Subcutaneous abdominal adipose tissue (tissue), 5 donors: Measurements from ENCODE around the gene PNPLA1.

Experiments
- H3K27ac ChIP-seq: one replicate; pipeline ENCODE4 v1.7.0; 2013; ENCODE audit warnings: low read depth, mild to moderate bottlenecking, inconsistent platforms, low read length, moderate library complexity
- H3K27me3 ChIP-seq, 5 donors: one replicate each; pipeline ENCODE4 v1.7.0; 2013; ENCODE audit warnings: low read length in 5 of 5, inconsistent platforms in 1 of 5; ENCODE audit not compliant: control insufficient read depth in 5 of 5, insufficient read depth in 4 of 5
- H3K36me3 ChIP-seq, 5 donors: one replicate each; pipeline ENCODE4 v1.7.0; 2013; ENCODE audit warnings: low read length in 5 of 5; ENCODE audit not compliant: control insufficient read depth in 5 of 5, insufficient read depth in 5 of 5
- H3K4me1 ChIP-seq, 5 donors: one replicate each; pipeline ENCODE4 v1.7.0; 2013; ENCODE audit warnings: low read length in 5 of 5, mild to moderate bottlenecking in 3 of 5, moderate library complexity in 1 of 5; ENCODE audit not compliant: control insufficient read depth in 5 of 5, insufficient read depth in 5 of 5
- H3K4me3 ChIP-seq, 5 donors: one replicate each; pipeline ENCODE4 v1.7.0; 2013; ENCODE audit warnings: low read length in 5 of 5, low read depth in 1 of 5
- H3K9ac ChIP-seq, 5 donors: one replicate each; pipeline ENCODE4 v1.7.0; 2013; ENCODE audit warnings: low read length in 5 of 5, mild to moderate bottlenecking in 4 of 5, moderate library complexity in 3 of 5
- H3K9me3 ChIP-seq, 5 donors: one replicate each; pipeline ENCODE4 v1.7.0; 2013; ENCODE audit warnings: low read length in 5 of 5; ENCODE audit not compliant: control insufficient read depth in 5 of 5
- donor health status: healthy.
- donor health status: healthy.
- donor health status: healthy.
- donor health status: healthy.
- donor health status: healthy.

Gene PNPLA1

DNA sequence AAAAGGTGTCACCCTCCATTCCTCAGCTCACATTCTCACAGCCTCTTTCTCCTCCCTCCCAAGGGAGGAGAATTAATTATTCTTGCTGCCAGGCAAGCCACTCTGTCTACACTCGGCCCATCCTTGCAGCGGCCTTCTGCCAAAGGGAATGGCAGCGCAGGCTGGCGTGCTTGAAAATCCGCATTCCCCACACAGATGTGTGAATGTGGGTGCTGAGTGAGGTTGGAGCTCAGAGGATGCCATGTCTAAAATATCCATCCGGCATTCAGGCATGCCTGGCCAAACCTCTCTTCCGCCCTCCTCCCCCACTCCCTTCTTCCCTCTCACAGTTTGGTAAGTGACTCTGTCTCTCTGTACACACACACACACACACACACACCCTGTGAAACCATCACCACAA, 27.7 kb downstream of the PNPLA1 start:
- no peak overlapping the region for H3K9ac ChIP-seq
- H3K4me1 ChIP-seq = peaks cover 0 to 9% (median 8%) of the 10 kb centered on the region in 5 donors
- H3K27ac ChIP-seq = no peak overlapping the region
- H3K27me3 ChIP-seq = peaks cover 0 to 15% (median 6%) of the 10 kb centered on the region in 5 donors
- H3K36me3 ChIP-seq = no peaks in the 10 kb centered on the region
- no peak overlapping the region for H3K4me3 ChIP-seq
- H3K9me3 ChIP-seq = no peaks in the 10 kb centered on the region

DNA sequence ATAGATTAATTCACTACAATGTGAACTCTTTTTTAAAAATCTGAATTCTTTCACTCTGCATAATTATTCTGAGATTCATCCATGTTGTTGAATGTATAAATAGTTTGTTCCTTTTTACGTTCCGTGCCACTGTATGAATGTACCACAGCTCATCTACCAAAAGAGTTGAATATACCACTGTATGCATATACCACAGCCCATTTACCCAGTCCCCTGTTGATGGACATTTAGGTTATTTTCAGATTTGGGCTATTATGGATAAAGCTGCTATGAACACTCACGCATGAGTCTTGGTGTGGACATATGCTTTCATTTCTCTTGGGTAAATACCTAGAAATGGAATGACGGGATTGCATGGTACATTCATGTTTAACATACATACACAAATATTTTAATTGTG, 28.2 kb downstream of the PNPLA1 start:
- no peak overlapping the region for H3K4me3 ChIP-seq
- no peaks in the 10 kb centered on the region for H3K9me3 ChIP-seq
- no peak overlapping the region for H3K9ac ChIP-seq
- H3K4me1 ChIP-seq = peaks cover 0 to 12% (median 8%) of the 10 kb centered on the region in 5 donors
- H3K27me3 ChIP-seq = peaks cover 0 to 15% (median 6%) of the 10 kb centered on the region in 5 donors
- no peaks in the 10 kb centered on the region for H3K36me3 ChIP-seq
- no peak overlapping the region for H3K27ac ChIP-seq

DNA sequence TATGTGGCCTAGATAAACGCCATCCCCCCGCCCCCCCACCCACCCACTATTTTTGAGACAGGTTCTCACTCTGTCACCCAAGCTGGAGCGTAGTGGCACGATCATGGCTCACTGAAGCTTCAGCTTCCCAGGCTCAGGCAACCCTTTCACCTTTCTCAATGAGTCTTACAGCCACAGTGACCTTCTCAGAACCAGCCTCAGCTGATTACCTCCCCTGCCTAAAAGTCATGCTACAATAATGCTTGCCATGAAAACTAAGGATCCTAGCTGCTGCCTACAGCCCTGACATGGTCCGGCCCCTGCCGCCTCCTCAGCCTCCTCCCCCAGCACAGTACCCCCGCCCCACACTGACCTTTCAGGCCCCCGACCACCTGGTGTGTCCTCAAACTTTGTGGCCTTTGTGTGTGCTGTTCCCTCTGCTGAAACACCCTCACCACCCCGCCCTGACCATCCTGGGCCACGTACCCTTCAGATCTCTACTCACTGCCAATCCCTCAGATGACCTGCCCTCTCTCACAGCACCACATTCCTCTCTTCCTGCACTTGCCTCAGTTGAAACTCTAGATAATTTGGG, 31.3 kb downstream of the PNPLA1 start:
- H3K27me3 ChIP-seq = peaks cover 0 to 16% (median 7%) of the 10 kb centered on the region in 5 donors
- peaks cover 0 to 12% (median 8%) of the 10 kb centered on the region in 5 donors for H3K4me1 ChIP-seq
- no peaks in the 10 kb centered on the region for H3K9me3 ChIP-seq
- no peaks in the 10 kb centered on the region for H3K36me3 ChIP-seq
- no peak overlapping the region for H3K9ac ChIP-seq
- H3K27ac ChIP-seq = no peak overlapping the region
- no peak overlapping the region for H3K4me3 ChIP-seq

DNA sequence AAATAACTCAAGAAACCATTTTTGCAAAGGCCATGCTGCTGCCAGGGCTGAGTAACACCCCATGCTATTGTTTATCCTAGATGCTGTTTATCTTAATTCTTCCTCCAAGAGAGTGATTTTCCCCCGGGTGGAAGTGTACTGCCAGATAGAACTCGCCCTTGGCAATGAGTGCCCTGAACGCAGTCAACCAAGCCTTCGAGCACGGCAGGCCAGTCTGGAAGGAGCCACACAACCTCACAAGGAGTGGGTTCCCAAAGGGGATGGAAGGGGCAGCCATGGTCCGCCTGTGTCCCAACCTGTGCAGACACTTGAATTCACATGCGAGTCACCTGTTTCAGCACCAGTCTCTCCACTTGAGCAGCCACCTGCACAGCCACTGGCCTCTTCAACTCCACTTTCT, 31.9 kb downstream of the PNPLA1 start:
- Histone ChIP-seq H3K36me3 (no peaks in the 10 kb centered on the region), H3K9ac (no peak overlapping the region), H3K4me3 (no peak overlapping the region), H3K27me3 (peaks cover 0 to 21% (median 10%) of the 10 kb centered on the region in 5 donors), H3K4me1 (peaks cover 0 to 12% (median 7%) of the 10 kb centered on the region in 5 donors), H3K9me3 (no peaks in the 10 kb centered on the region), H3K27ac (no peak overlapping the region)

DNA sequence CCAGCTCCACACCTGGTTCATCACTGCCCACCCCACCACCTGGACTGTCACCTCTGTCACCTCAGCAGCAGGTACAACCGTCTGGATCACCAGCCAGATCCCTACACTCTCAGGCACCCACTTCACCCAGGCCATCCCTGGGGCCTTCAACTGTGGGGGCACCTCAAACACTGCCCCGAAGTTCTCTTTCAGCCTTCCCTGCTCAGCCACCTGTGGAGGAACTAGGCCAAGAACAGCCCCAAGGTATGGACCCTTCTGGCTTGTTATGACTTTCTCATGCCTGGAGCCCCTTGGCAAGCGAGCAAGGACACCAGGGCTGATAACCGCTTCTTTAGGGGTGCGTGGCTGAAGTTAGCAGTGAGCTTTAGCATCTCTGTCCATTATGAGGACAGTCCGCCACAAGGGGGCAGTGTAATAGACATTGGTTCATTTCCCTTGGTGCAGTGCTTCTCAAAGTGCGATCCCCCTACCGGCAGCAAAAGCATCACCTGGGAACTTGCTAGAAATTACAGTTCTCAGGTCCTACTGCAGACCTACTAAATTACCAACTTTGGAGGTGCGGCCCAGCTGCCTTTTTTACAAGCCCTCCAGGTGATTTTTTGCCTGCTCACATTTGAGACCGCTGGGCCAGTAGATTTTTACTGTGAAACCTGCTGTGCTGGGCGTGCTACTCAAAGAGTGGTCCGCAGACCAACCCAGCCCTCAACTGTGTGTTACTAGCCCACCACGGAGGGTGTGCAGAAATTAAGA, 32.5 kb downstream of the PNPLA1 start:
- Histone ChIP-seq H3K4me1 (peaks cover 0 to 8% (median 5%) of the 10 kb centered on the region in 5 donors), H3K27ac (no peak overlapping the region), H3K27me3 (peaks cover 0 to 21% (median 10%) of the 10 kb centered on the region in 5 donors), H3K4me3 (no peak overlapping the region), H3K9ac (no peak overlapping the region), H3K9me3 (no peaks in the 10 kb centered on the region), H3K36me3 (no peaks in the 10 kb centered on the region)

DNA sequence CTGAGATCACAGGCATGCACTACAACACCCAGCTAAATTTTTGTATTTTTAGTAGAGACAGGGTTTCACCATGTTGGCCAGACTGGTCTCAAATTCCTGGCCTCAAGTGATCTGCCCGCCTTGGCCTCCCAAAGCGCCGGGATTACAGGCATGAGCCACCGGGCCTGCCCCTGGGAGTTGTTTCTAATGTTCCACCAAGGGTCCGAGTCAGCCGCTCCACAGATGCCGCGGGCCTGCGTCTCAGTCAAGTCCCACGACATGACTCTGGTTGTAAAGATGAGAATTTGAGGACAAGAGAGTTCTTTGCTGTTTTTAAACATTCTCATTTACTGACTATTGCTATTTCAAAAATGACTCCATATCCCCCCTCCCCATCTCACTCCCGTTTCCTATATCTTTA, 36.0 kb downstream of the PNPLA1 start:
- peaks cover 0 to 5% (median 0%) of the 10 kb centered on the region in 5 donors for H3K9me3 ChIP-seq
- no peak overlapping the region for H3K4me3 ChIP-seq
- no peaks in the 10 kb centered on the region for H3K36me3 ChIP-seq
- H3K9ac ChIP-seq = no peak overlapping the region
- H3K4me1 ChIP-seq = peaks cover 0 to 8% (median 4%) of the 10 kb centered on the region in 5 donors
- H3K27me3 ChIP-seq = peaks cover 0 to 17% (median 10%) of the 10 kb centered on the region in 5 donors
- no peak overlapping the region for H3K27ac ChIP-seq

DNA sequence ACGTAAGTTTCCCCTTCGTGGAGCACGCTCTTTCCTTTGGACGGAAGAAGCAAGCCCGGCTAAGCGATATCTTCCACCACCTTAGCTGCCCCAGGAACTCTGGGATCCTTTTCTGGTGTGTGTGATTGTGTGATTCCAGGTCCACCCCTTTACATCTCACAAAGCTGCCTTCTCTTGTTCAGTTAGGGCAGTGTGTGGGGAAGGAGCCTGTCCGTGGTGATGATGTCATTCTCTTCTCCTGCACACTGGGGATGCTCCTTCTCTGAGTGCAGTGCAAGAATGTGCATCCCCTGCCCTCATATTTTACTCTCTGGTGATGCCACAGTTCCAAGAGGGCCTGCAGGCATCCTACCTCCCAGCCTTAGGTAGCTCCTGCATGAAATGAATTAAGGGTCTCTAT, 36.5 kb downstream of the PNPLA1 start:
- Histone ChIP-seq H3K9ac (no peak overlapping the region), H3K4me3 (no peak overlapping the region), H3K27ac (no peak overlapping the region), H3K27me3 (peaks cover 0 to 17% (median 10%) of the 10 kb centered on the region in 5 donors), H3K36me3 (no peaks in the 10 kb centered on the region), H3K4me1 (peaks cover 0 to 8% (median 4%) of the 10 kb centered on the region in 5 donors), H3K9me3 (peaks cover 0 to 5% (median 0%) of the 10 kb centered on the region in 5 donors)

DNA sequence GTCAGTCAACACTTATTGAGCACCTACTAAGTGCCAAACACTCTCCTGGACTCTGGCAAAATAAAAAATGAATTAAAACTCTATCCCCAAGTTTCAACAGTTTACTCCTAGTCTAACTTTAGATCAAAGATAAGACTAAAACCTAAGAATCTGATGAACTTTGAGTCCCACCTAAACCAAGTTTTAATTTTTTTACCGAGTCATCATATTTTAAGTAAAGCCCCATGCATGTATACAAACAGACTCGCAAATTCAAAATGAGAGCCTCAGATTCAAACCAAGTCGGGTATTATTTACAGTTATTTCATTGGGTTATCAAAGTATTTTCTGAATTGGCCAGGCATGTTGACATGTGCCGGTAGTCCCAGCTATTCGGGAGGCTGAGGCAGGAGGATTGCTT, 38.7 kb downstream of the PNPLA1 start:
- Histone ChIP-seq H3K27me3 (peaks cover 0 to 11% (median 6%) of the 10 kb centered on the region in 5 donors), H3K4me1 (peaks cover 2 to 10% (median 5%) of the 10 kb centered on the region in 5 donors), H3K9ac (no peak overlapping the region), H3K9me3 (peaks cover 0 to 5% (median 0%) of the 10 kb centered on the region in 5 donors), H3K4me3 (no peak overlapping the region), H3K36me3 (no peaks in the 10 kb centered on the region), H3K27ac (no peak overlapping the region)

DNA sequence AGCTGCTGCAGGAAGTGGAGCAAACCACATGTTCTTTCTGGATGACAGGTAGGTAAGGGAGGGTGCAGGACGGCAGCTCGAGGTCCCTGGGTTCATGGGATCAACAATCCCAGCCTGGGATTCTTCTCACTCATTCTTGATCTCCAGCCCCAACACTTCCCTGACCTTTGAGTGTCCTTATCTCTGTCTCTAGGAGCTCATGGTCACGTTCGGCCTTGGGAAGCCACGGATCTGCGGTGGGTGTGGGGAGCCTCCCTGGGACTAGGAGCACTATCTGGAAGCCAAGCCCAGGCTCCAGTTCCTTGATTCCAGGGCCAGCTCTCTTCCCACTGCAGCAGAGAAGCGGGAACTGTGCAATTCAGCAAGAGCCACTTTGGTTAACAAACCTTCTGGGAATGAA, 39.3 kb downstream of the PNPLA1 start:
- Histone ChIP-seq H3K9me3 (peaks cover 0 to 5% (median 0%) of the 10 kb centered on the region in 5 donors), H3K4me3 (no peak overlapping the region), H3K36me3 (no peaks in the 10 kb centered on the region), H3K27me3 (peaks cover 0 to 11% (median 6%) of the 10 kb centered on the region in 5 donors), H3K27ac (no peak overlapping the region), H3K4me1 (peaks cover 2 to 10% (median 5%) of the 10 kb centered on the region in 5 donors), H3K9ac (no peak overlapping the region)

DNA sequence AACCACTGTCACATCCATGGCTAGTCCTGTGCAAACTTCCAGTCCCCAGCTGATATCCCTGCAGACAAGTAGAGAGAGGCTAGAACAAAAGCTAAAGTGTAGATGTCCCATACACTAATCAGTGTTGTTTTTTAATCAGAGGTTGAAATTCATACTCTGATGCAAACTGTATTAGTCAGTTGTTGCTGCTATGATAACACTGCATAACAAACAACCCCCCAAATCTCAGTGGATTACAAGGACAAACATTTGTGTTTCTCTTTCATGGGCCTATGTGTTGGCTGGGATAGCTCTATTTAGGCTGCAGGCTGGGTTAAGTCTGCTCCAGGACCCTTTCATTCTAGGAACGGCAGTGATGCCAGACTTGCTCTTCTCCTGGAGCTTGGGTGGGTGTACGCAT, 40.0 kb downstream of the PNPLA1 start:
- Histone ChIP-seq H3K4me1 (peaks cover 2 to 10% (median 5%) of the 10 kb centered on the region in 5 donors), H3K9ac (no peak overlapping the region), H3K27me3 (peaks cover 0 to 11% (median 6%) of the 10 kb centered on the region in 5 donors), H3K36me3 (no peaks in the 10 kb centered on the region), H3K9me3 (peaks cover 0 to 5% (median 0%) of the 10 kb centered on the region in 5 donors), H3K4me3 (no peak overlapping the region), H3K27ac (no peak overlapping the region)
